Measurements from ENCODE around the gene SMYD3.

Gene SMYD3

DNA sequence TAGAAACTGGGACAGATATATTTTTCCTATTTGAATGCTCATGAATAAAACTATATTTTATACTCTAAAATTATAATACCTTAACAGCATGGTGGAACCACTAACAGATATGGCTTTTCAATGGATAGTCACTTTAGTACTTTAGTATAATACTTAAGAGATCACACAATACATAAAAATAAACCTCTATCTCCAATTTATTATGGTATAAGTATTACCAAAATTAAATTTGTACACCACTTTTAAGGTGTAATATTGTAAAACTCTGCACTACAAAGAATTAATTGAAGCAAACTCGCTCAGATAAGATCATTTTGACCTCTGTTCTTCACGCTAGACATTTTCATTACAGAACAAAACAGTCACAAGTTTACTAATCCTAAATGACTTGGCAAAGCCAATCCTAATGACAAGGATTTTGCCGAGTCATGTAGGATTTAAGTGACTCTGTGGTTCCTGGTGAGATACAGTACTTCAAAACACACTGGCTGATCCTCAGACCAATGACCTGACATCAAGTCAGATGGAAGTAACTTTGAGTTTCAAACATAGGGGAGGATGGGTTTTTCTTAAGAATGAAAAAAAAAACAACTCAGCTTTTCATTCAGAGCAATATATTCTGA lies 200.6 kb downstream of the SMYD3 start:
- DNase-seq (ENCODE audit: low read depth in 2 of 2) = no peak

DNA sequence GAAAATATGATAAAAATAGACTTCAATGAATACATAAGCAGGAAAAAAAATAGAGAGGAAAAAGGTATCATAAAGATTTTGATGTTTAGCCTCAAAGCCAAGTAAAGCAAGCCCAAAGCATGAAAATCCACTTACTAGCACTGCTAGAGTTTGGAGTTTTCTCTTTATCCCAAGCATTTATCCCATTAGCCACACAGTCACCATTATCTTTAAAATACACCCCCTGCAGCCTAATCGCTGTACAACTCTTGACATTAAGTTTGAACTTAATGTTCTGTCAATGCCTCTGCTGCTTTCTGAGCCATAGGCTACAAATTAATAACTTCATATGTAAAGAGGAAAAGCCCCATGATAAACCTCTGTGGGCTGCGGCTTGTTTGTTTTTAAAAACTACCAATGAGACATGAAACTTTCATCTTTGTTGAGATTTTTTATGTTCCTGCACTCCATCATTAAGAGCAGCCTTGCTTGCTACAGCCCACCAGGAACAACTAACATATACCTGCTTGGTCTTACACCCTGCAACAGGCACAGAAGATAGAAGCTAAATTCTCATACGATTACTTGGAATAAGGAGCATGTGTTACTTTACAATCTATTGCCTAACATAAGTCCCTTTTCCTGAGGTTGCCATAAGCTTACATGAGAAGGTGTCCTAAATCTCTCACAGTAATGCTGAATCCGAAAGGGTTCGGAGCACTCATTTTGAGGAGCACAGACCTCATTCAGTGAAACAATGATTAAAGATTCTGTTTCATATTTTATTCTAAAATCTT lies 202.4 kb downstream of the SMYD3 start:
- DNase-seq (ENCODE audit: low read depth in 2 of 2) = no peak

DNA sequence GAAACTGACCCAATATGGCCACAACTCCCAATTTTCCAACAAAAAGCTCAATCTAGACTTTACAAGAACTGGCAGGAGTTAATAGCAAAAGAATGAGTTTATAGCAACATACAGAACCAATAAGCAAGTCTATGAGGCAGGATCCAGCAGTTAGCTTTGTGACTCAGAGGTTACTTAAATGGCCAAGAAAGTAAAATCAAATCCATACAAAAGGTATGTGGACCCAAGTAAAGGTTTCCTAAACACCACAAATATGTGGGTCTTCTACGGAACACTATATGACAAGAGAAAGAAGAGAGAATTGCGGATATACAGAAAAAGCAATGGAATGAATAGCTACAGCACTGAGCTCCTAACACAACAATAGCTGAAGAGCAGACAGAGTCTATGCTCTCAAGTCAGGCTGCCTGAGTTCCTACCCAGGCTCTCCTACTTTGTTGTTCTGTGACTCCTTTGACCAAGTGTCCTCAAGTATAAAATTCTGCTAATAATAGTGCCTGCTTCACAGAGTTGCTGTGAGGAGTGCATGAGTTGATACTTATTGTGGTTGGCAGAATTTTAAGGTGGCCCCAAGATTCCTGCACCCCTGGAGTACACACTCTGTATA lies 204.3 kb downstream of the SMYD3 start:
- no peak for DNase-seq (ENCODE audit: low read depth in 2 of 2)

DNA sequence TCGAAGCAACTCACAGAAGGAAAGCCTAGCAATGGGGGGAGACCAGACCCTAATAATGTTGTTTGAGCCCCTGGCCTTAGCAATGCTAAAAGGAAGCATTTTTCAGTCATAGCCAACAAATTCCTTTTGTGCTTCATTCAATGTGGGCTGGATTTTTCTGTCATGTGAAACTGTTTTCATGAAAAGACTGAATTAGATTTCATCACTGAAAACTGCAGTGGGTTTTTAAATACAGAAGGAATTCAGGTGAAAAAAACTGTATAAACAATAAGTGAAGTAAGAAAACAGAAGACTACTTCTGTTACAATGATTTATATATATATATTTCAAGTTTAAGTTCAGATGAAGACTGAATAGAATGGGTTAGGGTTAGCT lies 204.8 kb downstream of the SMYD3 start:
- DNase-seq (ENCODE audit: low read depth in 2 of 2) = no peak

GRCh38 chr1:246301553-246302250 lies 205.4 kb downstream of the SMYD3 start:
- DNase-seq (ENCODE audit: low read depth in 2 of 2) = no peak

GRCh38 chr1:246300626-246301549 lies 206.2 kb downstream of the SMYD3 start:
- no peak for DNase-seq (ENCODE audit: low read depth in 2 of 2)

DNA sequence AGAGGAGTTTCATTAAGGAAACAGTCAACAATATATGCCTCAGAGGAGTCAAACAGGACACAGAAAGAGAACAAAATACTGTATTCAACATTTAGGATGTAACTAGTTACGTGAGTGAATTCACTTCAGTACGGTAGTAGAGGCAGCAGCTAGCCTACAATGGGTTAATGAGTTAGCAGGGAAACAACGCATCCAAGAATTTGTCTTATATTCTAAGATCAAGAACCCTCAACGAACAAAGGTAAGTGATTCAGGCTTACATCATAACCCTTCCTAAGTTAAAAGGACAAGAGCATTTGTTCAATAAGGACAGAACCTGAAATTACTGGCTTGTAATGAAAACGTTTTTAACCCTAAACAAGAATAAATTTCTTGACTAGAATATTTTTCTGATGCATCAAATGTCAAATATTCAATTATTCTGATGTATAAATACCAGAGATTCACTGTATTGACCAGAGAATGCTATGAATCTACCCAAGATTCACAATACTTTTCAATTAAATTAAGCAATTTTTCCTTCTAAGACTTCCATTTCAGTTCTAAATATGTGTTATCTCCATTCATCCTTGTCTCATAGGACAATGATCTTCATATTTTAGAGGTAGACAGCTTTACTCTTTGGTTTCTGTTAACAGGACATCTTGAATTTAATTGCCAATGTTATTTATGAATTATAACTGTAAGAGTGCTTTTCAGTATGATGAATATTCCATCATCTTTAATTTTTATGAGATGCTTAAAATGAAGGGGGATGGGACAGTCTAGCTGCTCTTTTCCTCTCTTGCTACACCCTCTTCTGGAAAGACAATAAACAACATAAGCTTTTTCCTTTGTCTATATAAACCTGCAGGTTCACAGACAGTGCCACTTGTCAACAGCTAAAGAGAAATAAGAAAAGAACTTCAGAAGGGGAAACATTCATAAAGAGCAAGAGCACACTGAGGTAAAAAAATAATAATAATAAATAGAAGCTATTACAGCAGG lies 209.5 kb downstream of the SMYD3 start:
- DNase-seq (ENCODE audit: low read depth in 2 of 2) = no peak

DNA sequence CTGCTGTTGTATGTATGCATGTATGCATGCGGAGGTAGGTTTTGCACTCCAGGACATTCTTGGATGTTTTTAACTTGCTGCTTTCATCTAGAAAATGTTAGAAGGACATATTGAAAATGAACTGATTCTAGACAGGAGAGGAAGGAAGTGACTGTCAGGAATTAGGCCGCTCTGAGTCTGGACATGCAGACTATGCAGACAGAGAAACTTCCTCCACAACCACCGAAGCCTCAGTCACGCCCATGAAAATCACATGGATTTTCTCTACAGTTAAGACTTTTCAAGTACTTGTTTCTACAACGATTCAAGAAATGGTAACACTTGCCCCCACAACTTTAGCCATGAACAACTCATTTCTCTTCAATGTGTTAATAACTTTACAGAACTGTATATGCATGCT lies 211.1 kb downstream of the SMYD3 start:
- DNase-seq (ENCODE audit: low read depth in 2 of 2) = no peak

GRCh38 chr1:246295340-246295739 lies 211.7 kb downstream of the SMYD3 start:
- no peak for DNase-seq (ENCODE audit: low read depth in 2 of 2)

GRCh38 chr1:246294263-246294662 lies 212.8 kb downstream of the SMYD3 start:
- no peak for DNase-seq (ENCODE audit: low read depth in 2 of 2)

GRCh38 chr1:246293366-246294121 lies 213.5 kb downstream of the SMYD3 start:
- no peak for DNase-seq (ENCODE audit: low read depth in 2 of 2)

- no peak for DNase-seq (ENCODE audit: low read depth in 2 of 2)
Measured at GRCh38 chr1:246292571-246292970, 214.5 kb downstream of the SMYD3 start.

- DNase-seq (ENCODE audit: low read depth in 2 of 2) = no peak
Measured at GRCh38 chr1:246291127-246291526, 216.0 kb downstream of the SMYD3 start.

GRCh38 chr1:246283771-246284410 lies 223.2 kb downstream of the SMYD3 start:
- no peak for DNase-seq (ENCODE audit: low read depth in 2 of 2)

- DNase-seq (ENCODE audit: low read depth in 2 of 2) = no peak
Measured at GRCh38 chr1:246281639-246282038, 225.4 kb downstream of the SMYD3 start.

DNA sequence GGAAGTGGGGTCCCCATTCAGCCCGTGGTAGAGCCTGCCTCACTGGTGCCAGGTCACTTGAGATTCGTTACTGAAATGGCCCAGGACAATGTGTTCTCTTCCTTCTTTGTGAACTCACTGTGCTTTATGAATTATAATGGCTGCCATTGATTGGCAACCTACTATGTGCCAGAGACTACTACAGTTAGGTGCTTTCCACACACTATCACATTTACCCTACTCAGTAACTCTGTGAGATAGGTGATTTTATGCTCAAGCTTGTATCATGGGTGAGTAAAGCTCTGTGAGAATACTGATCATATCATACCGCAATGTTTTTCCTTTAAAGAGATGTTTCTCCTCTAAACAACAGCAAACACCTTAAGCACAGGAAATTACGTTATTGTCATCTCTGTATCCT lies 225.9 kb downstream of the SMYD3 start:
- no peak for DNase-seq (ENCODE audit: low read depth in 2 of 2)

DNA sequence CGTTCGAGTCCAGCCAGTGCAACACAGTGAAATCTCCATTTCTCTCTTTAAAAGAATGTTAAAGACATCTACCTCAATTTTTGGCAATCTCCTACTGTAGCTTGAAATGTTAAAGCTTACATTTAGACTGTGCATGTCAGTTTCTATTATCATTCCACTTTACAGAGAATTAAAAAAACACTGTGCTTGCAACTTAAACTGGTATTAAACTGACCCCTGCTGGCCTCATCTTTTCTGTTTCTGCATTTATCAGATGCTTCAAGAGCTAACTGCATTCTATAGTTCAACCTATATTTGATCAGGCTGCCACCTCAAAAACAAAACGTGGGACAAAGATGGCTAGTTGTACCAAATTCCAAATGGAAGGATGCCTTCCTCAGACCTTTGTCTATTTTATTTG lies 226.5 kb downstream of the SMYD3 start:
- no peak for DNase-seq (ENCODE audit: low read depth in 2 of 2)

GRCh38 chr1:246279402-246279801 lies 227.7 kb downstream of the SMYD3 start:
- no peak for DNase-seq (ENCODE audit: low read depth in 2 of 2)

DNA sequence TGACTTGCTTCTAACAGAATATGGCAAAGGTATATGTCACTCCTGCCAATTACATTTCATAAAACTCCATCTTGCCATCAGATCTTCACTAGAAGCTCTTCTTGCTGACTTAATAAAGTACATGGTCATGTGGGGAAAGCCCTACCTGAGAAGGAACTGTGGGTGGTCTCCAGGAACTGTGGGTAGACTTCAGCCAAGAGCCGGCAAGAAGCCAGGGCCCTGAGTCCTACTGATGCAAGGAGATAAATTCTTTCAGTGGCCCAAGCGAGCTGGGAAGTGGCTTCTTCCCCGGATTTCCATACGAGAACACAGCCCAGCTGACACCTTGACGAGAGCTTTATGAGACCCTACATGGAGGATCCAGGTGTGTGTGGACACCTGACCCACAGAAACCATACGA lies 228.7 kb downstream of the SMYD3 start:
- no peak for DNase-seq (ENCODE audit: low read depth in 2 of 2)
